GM19438 (cell line): ENCODE results near the gene SLC38A4.

Experiments
- ATAC-seq: cut with Tn5 transposase; IDR thresholded peaks from one replicate; pipeline ENCODE4 v1.9.1; 2021; ENCODE audit warnings: low read depth; ENCODE audit not compliant: unreplicated experiment

The SLC38A4 gene

DNA sequence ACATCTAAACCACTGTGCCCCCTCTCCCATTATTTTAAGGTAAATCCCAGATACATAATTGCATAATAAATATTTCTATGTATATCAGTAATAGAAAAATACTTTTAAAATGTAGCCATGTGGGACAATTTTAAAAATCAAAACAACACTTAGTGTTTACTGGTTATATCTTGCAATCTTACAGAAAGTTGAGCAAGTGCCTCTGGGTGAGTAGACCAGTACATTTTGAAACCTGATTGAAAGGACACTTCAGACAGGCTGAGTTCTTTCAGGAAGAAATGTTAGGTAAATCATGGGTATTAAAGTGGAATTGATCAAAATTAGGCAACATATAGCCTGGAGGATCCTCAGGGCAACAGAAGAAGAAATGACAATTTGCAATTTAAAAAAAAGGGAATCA is 7.2 kb downstream of the SLC38A4 start:
- no peak for ATAC-seq

- ATAC-seq: no peak
Observed at GRCh38 chr12:46815809-46816208, 10.0 kb downstream of the SLC38A4 start.

- no peak for ATAC-seq
Observed at GRCh38 chr12:46814143-46814542, 11.7 kb downstream of the SLC38A4 start.

GRCh38 chr12:46811185-46811584 is 14.6 kb downstream of the SLC38A4 start:
- no peak for ATAC-seq

GRCh38 chr12:46808955-46809697 is 16.7 kb downstream of the SLC38A4 start:
- no peak for ATAC-seq

DNA sequence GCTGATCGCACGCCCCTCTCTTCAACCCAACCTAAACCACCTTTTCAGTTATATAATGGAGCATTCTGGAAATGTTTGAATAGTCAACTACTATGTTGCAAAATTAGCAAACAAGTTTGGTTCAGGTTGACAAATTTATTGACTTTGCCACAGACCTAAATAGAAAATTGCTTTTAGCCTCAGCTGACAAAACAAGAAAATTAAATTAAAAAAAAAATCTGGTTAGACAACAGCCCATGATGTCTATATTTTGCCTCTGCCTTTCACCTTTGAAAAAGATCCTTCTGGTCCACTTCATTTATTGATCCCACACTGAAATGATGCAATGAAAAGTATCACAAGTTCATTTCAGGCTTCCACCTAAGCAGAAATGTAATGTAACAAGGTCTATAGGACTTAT is 17.5 kb downstream of the SLC38A4 start:
- ATAC-seq: no peak

DNA sequence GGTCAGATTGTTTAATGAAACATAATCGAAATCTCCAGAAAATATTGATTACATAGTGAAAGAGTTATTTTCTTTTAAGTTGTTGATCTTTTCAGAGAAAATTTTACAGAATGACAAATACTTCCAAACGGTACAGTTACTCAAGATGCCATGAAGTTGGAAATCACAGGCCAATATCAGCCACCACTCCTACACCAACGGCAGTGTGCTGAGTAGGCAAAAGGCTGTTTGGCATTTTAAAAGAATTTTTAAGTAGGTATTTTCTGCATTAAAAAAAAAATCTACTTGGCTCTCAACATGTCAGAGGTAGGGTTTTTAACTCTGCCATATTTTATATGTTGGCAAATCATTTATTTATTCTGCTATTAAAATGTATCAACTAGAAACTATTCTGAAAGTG is 21.7 kb downstream of the SLC38A4 start:
- no peak for ATAC-seq

- no peak for ATAC-seq
Observed at GRCh38 chr12:46803517-46803916, 22.3 kb downstream of the SLC38A4 start.

GRCh38 chr12:46801293-46801692 is 24.5 kb downstream of the SLC38A4 start:
- ATAC-seq: no peak

DNA sequence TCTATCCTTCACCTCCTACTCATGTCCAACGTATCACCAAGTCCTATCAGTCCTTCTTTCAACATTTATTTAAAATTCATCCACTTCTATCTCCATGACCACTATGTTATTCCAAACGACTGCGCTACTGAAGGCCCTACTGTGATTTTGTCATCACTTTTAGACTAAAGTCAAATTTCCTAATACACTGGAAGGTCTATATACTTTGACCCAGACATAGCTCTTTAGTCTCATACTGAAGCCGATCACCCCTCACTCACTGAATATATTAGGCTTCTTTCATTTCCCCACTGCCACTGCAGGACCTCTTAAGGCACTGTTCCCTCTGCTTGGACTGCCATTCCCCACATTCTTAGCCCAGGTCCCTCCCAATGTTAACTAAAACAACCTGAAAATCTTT is 25.6 kb downstream of the SLC38A4 start:
- ATAC-seq: no peak

DNA sequence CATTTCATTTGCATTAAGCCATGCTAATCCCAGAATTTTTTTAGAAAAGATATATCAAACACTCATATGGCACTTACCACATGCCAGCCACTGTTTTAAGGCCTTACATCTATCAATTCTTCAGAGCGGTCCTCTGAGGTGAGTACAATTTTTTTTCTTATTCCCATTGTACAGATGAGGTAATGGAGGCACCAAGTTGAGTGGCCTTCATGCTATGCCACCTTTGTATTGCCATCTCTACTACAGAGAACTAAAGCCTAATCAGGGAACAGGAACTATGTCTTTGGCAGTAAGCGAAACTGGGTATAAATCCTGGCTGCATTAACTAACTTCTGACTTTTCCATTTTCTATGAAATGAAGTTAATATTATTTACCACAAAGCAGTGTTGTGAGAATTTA is 27.1 kb downstream of the SLC38A4 start:
- no peak for ATAC-seq

DNA sequence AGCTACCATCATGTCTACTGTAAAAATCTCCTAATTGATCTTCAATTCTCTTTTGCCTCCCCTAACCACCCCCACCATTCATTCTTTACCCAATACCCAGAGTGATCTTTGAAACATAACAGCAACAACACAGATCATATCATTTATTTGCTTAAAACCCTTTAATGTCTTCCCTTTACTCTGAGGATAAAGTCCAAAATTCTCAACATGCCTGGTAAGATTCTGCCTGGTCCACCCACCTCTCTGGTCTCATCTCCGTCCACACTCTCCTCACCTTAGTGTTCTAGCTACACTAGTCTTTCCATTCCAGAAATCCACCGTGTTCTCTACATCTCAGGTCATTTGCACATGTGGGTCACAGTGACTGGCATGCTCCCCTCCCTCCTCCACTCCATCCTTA is 27.7 kb downstream of the SLC38A4 start:
- no peak for ATAC-seq

- no peak for ATAC-seq
Observed at GRCh38 chr12:46795988-46796387, 29.8 kb downstream of the SLC38A4 start.

- ATAC-seq: no peak
Observed at GRCh38 chr12:46794593-46795190, 31.1 kb downstream of the SLC38A4 start.

DNA sequence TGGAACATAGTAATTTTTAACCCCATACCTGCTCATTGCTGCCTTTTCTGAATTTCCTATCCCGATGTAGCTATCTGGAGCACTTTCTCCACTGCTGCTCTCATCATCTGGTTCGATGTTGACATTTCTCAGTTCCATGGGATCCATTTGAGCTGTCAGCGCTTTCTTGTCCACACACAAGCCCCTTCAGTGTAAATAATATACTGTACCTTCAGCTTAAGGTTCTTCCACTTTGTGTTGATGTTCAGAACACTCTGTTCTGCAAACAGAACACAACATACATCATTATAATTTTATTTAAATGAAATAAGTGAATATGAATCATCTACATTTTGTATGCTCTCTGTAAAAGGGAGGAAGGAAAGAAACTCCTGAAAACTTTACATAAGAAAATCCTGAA is 32.9 kb downstream of the SLC38A4 start:
- ATAC-seq: no peak

DNA sequence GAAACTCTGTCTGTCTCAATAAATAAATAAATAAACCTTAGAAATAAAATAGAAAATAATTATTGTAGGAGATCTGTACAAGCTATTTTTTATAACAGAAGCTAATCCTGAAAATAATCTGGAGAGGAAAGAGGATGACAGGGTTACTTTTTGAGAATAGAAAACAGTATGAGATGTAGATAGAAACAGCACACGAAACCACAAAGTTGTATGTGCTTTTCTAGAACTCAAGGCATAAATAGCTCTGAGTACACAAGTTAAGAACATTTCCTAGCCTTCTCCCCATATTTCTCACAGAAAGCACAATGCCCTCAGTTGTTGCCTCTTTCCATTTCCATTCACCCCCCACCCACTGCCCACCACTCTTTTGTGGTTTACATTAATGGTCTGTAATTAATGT is 35.7 kb downstream of the SLC38A4 start:
- no peak for ATAC-seq

GRCh38 chr12:46788072-46788887 is 37.5 kb downstream of the SLC38A4 start:
- ATAC-seq: no peak

- no peak for ATAC-seq
Observed at GRCh38 chr12:46787496-46788055, 38.2 kb downstream of the SLC38A4 start.

- no peak for ATAC-seq
Observed at GRCh38 chr12:46786774-46787173, 39.0 kb downstream of the SLC38A4 start.

DNA sequence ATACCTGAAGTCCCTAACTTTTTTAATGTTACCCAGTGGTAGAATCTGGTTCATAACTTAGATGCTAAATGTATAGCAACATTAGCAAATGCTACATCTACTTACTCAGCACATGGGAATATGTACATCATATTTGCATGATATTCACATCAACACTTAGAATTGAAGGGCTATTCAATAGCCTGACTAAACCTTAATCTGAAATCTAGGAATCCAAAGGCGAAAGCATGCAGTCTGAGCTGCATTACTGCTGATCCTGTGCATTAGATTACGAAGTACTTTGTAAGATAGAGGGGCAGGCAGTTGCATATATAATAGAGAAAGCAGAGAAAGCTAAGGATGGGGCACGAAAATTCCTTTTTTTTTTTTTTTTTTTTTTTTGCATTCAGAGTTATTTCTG is 40.4 kb downstream of the SLC38A4 start:
- no peak for ATAC-seq

DNA sequence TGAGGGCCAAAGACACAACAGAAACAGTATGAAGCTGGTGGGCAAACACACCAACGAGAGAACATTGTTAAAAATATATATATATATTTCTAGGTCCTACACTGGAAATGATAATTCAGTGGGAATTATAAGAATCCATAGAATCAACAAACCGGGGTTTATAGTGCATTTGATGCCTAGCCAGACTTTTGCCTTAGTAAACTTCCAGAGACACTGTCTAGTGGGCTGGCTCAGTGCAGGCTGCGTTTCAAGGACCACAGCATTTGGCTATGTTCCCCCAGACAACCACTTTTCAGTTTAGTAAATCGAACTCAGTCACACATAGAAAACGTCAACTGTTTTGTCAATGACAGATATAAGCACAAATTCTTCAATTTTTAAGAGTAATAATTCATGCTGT is 41.9 kb downstream of the SLC38A4 start:
- no peak for ATAC-seq
